MM.1S (cell line): Measurements from ENCODE around the gene TTC13.

Experiments used
- EZH2 ChIP-seq: fragments of 300-600 bp; sonication (generic); optimal IDR thresholded peaks from 2 replicates; pipeline ENCODE3; 2017; ENCODE audit warnings: low read depth, mild to moderate bottlenecking, antibody characterized with exemption, low read length, mixed read lengths
- TF ChIP-seq, protein P1 (sequence below): fragments of 300-600 bp; sonication (generic); IDR thresholded peaks from 2 replicates; pipeline ENCODE4 v1.5.1; 2016; ENCODE audit warnings: antibody characterized with exemption, low read length, mixed read lengths

DNA sequence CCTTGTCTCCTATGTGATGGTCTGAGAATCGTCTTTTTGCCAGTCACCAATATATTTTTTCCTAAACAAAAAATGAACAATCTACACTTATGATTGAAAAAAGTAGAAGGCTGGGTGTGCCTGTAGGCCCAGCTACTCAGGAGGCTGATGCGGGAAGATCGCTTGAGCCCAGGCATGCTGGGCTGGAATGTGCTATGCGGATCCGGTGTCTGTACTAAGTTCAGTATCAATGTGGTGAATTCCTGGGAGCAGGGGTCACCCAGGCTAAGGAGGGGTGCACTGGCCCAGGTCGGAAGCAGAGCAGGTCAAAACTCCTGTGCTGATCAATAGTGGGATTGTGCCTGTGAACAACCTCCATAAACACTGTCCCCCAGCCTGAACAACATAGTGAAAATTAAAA lies 84.6 kb downstream of the TTC13 start:
- TF ChIP-seq, protein P1, sequence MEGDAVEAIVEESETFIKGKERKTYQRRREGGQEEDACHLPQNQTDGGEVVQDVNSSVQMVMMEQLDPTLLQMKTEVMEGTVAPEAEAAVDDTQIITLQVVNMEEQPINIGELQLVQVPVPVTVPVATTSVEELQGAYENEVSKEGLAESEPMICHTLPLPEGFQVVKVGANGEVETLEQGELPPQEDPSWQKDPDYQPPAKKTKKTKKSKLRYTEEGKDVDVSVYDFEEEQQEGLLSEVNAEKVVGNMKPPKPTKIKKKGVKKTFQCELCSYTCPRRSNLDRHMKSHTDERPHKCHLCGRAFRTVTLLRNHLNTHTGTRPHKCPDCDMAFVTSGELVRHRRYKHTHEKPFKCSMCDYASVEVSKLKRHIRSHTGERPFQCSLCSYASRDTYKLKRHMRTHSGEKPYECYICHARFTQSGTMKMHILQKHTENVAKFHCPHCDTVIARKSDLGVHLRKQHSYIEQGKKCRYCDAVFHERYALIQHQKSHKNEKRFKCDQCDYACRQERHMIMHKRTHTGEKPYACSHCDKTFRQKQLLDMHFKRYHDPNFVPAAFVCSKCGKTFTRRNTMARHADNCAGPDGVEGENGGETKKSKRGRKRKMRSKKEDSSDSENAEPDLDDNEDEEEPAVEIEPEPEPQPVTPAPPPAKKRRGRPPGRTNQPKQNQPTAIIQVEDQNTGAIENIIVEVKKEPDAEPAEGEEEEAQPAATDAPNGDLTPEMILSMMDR, result no peak
- no peak for TF ChIP-seq EZH2
